ENCODE results near the gene ACOX3.

ACOX3 gene

DNA sequence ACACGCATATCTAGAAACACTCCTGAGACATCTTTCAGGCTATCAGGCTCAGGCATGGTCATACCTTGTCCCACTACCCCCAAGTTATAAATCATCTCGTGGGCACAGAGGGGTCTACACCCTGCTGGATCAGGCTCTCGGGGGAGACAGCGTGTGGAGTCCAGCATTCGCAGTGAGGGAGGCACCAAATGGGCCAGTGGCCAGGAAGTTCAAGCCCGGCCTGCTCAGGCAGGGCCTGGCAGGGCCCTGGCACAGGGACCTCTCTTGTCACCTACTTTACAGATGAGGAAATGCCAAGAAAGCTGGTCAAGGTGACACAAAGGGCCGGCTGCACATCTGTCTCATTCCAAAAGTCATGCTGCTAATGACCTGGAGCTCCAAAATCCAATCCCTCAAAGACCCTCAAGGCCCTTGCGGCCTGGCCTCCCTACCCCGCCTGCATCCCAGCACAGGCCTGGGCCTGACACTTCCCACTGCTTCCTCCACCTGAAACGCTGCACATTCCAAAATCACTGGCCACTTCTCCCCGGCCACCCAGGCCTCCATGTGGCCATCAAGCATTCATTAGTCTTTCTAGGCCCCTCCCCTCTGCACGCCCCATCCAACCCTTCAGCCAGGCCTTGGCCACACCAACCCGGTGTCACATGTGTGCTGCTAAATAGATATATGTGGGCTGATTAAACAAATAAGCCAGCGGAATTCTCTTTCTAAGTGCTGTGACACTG, 35.6 kb downstream of the ACOX3 start:
- no peak for DNase-seq (ENCODE audit: low spot score)

DNA sequence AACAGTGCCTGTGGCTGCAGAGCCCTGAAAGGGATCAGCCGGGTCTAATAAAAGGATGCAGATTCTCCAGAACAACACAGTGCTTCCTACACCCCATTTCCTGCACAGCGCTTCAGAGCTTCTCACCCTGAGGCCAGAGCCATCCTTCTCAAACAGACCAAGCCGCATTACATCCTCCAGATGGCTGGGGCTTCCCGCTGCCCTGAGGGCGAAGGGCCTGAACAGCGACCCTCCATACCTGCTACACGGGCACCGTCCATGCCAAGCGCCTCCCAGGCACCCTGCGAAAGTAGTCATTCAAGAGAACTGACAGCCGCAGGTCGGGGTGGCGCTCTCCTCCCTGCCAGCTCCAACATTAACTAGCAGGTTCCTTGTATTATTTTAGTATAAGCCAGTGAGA, 36.5 kb downstream of the ACOX3 start:
- DNase-seq (ENCODE audit: low spot score) = no peak

DNA sequence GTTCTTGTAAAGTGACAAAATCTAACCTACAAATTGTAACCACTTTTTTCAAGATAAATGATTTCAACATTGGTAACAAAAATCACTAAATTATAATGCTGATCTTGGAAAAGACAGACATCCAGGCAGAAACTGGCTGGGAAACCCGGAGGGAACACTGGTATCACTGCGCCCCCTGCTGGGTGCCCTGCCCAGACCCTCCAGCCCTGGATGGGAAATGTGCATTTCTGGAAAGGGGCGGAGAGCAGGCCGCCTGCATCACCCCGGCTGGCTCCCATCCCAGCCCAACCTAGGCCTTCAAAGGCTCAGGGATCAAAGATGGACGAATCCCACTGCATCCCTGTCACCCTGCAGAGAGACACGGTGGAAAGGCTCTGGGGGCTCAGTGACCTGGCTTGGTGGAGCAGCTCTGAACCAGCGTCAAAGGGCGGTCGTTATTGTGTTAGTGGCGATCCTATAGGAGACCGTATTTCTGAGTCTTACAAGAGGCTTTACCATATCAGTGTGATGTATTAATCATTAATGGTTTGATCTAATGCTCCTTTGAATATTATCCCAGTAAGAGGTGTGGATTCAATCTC, 37.3 kb downstream of the ACOX3 start:
- DNase-seq (ENCODE audit: low spot score) = peak; percentile 48

DNA sequence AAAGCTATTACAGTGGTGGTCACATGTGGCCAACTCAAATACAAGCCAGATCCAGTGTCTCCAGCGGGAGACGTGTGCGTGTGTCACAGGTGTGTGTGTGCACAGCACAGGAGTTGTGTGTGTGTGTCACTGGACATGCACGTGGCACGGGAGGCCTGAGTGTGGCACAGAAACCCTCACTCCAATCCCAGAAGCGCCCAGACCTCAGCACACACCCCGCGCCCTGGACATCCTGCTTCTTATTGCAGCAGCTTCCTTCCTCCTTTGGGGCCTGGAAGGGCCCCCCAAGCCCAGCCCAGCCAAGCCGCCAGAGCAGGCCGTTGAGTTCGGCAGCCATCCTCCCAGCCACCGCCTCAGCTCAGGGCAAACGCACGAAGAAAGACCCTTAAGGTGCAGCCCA, 37.9 kb downstream of the ACOX3 start:
- no peak for DNase-seq (ENCODE audit: low spot score)

DNA sequence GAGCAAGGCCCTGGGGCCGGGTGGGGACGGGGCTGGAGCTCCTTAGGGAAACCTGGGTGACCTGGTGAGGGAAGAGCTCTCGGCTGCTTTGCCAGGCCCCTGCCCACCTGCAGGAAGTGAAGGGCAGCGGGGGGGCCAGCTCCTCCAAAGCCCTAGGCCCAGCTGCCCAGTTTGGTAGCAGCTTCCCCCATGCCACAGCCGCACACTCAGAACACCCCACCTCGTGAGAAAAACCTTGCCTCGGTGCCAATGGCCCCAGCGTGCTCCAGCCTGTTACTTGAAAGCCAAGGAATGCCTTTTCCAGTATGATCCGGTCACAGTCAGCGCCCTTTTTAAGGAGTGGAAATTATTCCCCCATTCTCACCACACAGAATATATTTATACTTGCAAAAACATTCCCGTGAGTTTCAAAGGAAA, 38.3 kb downstream of the ACOX3 start:
- no peak for DNase-seq (ENCODE audit: low spot score)

DNA sequence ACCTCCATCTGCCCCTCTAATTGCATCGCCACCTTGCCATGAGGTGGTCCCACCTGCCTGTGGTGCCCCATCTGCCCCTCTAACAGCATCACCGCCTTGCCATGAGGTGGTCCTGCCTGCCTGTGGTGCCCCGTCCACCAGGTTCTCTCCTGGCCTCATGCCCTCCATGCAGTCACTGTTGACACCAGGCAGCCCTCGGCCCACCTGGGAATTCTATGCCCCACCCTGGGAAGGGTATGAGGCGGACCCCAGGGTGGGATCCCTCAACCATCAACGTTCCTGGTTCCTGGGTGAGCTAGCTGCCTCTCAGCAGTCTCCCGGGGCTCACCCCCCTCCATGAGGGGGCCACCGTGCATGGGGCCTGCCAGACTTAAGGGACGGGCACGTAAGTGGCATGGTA, 38.9 kb downstream of the ACOX3 start:
- no peak for DNase-seq (ENCODE audit: low spot score)

DNA sequence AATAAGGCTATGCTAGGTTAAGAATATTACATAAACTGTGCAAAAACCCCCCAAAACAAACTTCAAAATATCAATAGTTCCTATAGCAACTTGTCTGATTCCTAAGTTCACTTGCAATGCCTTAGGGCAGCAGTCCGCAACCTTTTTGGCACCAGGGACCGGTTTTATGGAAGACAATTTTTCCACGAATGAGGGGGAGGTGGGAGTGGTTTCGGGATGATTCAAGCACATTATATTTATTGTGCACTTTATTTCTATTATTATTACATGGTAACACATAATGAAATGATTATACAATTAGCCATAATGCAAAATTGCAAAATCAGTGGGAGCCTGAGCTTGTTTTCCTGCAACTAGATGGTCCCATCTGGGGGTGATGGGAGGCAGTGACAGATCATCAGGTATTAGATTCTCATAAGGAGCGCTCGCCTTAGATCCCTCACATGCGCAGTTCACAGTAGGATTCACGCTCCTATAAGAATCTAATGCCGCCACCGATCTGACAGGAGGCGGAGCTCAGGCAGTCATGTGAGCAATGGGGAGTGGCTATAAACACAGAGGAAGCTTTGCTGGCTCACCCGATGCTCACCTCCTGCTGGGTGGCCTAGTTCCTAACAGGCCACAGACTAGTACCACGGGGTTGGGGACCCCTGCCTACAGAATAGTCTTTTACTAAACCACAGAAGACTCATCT, 39.7 kb downstream of the ACOX3 start:
- no peak for DNase-seq (ENCODE audit: low spot score)

DNA sequence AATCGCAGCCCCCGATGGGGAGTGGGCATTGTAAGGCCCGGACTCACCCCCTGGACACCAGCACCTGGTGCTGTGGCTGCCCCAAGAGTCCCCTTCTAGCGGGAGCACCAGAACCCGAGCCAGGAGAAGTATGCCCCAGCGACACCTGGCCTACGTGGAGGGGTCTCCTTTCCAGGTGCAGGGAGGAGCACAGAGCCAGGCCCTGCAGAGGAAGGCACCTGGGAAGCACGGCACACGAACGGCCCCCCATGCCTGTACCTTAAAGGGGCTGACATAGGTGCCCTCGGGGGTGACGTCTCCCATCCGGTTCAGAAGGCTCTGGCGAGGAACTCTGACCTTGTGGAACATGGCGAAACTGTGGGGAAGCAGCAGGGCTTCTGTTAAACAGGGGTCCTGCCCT, 41.2 kb downstream of the ACOX3 start:
- no peak for DNase-seq (ENCODE audit: low spot score)

DNA sequence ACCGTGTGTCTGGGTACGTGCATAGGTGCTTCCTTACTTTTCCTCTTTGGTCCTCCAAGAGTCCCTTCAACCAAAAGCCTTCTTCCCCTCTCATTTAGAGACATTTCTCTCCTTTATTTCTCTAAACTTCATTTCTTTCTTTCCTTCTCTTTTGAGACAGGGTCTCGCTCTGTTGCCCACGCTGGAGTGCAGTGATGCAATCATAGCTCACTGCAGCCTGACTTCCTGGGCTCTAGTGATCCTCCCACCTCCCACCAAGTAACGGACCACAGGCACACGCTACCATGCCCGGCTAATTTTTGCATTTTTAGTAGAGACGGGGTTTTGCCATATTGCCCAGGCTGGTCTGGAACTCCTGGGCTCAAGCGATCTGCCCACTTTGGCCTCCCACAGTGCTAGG, 42.2 kb downstream of the ACOX3 start:
- DNase-seq (ENCODE audit: low spot score) = no peak

DNA sequence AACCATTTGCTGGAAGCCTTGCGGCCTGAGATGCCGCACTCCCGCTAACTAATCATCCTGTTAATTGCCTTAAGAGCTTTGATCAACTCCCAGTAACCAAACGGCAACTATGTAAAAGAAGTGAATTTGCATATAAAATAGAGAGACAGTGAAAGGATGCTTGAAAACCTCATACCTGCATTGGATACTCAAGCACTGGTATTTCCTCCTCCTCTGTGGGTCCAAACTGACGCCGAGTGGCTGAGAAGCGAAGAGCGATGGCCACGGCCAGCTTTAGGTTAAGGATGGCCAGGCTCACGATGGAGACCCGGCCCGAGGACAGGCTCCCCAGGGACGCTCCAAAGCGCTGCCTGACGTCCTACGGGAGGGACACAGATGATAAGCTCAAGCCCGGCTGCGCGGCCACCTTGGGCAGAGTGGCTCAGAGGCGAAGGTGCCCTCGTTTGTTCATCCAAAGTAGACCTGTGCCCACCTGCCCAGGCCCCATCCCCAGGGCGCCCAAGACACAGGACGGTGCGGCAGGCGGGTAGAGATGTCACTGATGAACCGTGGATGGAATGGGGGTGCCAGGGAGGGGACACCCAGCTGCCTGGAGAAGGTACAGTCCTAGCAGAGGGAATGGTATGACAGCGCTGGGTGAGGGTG, 43.6 kb downstream of the ACOX3 start:
- DNase-seq (ENCODE audit: low spot score) = no peak

DNA sequence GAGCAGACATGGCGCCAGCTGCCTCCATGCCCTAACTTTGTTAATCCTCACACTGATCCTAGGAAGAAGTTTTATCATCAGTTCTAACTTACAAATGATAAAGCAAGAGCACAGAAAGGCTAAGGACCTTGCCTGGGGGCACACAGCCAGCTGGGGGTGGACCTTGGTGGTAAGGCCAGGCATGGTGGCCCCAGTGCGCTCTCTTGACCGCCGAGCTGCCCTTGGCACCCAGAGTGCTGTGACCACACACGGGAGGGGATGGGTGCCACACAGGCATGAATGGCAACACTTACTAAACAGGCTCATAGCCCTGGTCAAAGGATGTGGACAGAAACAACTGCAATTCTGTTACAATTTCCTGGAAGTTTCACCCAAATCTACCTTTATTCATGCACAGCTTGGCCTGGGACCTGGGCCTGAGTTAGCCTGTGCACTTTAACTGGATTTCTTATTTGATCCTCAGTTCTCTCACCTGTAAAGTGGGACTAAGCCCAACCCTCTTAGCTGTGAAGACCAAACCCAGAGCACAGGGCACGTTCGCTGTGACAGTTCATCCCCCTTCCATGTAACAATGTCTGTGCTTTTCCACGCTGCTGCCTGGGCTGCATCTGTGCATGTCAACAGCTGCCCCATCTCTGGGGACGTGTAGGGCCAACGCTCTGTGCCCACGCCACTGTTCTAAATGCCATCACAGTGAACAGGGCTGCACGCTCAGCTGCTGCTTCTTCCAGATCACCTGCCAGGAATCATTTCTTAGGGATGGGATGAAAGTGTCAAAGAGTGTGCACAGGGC, 44.8 kb downstream of the ACOX3 start:
- DNase-seq (ENCODE audit: low spot score) = no peak

DNA sequence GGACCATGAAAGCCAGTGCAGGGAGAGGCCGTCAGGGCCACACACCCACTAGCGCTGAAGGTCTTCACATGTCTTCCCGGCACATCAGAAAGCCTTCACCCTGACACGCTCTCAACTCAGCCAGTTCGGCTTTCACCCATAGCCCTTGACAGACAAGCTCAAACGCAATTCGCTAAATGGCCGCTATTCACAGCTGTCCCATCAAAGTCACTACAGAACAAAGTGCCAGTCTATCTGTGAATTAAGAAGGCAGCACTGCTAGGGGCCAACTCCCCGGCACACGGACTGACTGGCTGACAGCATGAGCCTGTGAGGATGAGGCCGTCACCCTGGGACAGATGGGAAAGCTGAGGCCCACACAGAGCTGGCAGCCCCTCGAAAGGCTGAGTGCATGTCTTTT, 45.7 kb downstream of the ACOX3 start:
- DNase-seq (ENCODE audit: low spot score) = no peak

DNA sequence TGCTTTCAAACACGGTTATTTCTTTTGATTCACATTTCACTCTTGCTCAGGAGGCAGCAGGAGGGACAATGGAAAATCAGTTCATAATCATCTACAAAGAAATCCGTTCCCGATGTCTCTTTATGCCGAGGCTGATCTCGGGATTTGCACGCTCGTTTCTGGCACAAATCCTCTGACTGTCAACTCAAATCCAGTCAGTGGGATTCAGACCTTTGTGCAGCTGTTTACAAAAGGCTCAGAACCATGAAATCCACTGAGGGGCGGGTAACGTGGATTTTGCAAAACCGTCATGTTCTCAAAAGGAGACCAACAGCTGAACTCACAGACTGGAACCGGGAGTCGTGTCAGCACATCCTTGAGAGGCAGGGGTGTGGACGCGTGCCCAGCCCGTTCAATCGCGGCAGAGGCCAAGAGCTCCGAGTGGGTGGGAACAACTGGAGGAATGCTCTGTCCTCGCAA, 46.4 kb downstream of the ACOX3 start:
- no peak for DNase-seq (ENCODE audit: low spot score)

DNA sequence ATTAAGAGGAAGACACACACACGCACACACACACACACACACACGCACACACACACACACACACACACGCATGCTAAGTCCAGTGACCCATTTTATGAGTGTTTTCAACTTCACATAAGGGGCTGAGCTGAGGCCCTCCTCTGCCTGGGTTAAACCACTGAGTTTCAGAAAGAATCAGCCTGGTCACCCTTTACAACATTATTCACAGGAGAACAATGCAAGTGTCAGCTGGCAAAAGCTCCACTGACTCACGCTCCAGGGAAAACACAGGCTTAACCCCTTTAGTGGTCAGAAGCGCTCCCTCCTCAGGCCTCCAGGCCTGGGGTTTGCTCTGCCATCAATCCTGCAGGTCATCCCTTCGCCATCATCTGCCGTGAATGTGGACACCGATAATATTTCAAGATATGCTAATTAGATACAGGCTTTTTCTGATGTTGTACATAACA, 46.9 kb downstream of the ACOX3 start:
- no peak for DNase-seq (ENCODE audit: low spot score)

DNA sequence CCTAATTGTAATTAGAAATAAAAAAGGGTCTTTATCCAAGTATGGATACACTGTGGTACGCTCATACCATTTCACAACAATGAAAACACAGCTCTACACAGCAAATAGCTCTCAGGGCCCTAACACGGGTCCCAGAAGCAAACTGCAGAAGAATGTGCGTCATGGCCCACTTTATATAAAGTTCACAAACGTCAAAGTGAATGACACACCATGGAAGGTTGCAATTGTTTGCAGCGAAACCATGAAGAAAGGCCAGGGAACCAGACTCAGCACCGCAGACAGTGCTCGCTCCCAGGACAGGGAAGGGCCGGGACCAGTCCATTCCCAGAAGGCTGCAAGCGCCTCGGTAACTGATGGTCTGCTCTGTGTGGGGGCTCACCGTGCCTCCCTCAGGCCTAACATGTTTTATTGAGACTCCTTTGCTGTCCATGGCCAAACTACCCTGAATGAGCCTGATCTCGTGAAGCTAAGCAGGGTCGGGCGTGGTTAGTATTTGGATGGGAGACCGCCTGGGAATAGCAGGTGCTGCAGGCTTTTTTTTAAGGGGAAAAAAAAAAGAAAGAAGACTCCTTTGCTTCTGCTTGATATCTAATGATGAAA, 47.8 kb downstream of the ACOX3 start:
- DNase-seq (ENCODE audit: low spot score) = no peak

DNA sequence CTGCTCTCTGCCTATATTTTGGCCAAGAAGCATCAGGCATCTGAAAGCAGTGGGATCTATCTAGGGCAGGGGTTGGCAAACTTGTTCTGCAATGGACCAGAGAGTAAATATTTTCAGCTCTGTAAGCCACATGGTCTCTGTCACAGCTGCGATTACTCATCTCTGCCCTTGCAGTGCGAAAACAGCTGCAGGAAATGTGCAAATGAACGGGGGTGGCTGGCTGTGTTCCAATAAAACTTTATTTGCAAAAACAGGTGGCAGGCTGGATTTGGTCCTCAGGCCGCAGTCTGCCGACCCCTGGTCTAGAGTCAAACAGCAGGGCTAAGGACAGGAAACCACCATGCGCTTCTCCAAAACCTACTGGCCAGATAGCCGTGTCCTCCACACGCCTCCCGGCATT, 48.6 kb downstream of the ACOX3 start:
- DNase-seq (ENCODE audit: low spot score) = no peak

DNA sequence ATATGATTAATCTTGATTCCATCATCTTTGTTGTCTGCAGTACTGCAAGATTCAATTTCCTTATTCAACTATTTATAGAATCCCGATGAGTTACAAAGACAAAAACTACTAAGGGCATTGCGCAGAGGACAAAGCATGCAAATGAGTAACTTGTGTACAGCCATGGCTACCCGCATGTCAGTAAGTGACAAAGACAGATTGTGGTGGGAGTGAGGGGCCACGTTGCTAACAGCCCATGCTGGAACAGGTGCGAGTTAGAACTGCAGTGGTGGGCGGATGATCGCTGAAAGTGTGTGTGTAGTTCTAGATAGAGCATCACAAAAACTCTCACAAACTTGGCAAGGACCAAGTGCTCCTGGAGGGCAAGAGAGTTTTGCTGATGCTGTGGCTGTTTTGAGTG, 49.5 kb downstream of the ACOX3 start:
- DNase-seq (ENCODE audit: low spot score) = no peak

DNA sequence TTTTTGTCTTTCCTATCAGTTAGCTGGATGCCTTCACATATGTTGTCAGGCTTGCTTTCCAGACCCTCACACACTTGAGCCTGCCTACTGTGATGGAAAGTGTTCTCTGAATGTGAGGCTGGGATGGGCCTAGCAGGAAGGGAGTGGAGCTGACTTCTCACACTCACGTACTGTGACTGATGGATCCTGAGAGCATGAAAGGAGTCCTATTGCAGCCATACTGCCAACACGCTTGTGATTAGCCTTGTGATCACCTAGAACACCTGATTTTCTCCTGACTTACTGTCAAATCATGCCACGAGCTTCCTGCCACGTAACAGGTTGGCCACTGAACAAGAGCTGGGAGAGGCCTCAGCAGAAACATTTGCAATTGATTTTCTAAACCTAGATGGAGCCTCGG, 49.9 kb downstream of the ACOX3 start:
- no peak for DNase-seq (ENCODE audit: low spot score)

DNA sequence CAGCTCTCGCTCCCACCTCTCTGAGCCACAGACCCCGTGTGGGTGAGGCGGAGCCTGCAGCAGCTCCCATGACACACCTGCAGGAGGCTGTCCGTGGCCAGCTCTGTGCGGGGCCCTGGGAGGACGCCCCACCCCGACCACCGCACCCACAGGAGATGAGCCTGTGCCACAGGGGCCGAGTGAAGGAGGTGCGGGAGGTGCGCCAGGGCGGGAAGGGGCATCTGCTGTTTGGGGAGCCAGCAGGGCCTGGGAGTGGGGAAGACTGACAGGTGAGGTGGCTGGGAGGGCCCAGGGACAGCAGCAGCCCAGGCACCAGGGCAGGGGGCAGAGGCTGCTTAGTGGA, 52.0 kb downstream of the ACOX3 start:
- DNase-seq (ENCODE audit: low spot score) = no peak

DNA sequence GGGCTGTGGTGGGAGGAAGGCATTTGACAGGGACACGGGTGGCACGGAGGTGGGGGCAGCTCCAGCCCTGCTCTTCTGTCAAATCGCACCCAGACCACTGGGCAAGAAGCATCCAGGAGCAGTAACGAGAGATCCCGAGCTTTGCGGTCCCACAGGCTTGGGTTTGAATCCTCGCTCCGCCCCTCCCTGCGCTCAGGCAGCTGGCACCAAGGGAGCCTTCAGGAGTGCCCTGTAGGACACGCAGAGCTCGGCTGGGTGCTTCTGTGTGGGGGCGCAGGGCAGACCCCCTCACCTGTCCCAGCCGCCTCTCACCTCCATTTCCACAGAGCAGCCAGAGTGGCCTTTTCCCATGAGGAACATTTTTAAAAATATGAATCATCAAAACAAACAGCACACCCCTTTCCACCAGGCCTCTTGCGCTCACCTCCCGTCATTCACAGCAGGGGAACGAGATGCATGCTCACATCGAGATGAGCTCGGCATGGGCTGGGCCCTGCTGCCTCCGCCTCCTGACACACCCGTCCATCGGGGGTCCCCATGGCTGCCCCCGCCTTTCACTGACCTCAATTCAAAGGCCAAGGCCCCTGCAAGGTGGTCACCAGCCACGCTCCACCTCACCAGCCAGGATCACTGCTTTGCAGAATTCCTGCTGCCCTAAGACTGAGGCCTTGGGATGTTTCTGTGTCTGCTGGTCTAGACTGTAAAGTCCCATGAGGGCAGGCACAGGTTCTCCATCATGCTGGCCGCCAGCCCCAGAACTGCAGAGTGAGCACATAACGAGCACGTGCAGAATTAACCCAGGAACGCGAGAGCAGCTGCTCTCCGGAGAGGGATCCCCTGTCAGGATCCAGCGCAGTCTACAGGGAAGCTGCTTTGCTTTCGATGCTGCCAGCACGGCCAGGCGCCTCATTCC, 52.7 kb downstream of the ACOX3 start:
- DNase-seq (ENCODE audit: low spot score) = no peak

DNA sequence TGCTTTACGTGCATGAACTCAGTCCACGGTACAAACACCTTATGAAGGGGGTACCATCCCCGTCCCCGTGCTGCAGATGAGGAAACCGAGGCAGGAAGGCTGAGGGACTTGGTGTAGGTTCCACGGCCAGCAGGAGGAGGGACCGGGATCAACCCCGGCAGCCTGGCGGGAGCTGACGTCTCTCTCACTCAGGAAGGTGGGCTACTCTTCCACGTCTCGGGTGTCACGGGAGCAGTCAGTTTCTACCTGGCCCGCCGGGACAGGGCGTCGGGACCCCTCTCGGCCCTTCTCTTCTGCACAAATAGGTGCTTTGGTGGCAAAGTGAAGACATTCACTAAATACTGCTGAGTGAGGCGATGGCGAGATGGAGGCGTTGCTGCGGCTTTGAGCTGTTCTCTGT, 53.3 kb downstream of the ACOX3 start:
- no peak for DNase-seq (ENCODE audit: low spot score)
